Measurements from ENCODE around the gene SLC25A21.

DNA sequence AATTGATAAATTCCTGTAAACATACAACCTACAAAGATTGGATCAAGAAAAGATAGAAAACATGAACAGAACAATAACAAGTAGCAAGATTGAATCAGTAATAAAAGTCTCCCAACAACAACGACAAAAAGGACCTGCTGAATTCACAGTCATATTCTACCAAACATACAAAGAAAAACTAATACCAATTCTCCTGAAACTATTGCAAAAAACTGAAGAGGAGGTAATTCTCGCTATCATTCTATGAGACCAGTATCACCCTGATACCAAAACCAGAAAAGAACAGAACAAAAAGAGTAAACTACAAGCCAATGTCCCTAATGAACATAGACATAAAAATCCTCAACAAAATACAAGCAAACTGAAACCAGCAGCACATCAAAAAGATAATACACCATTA, 14.4 kb downstream of the SLC25A21 start:
- TF ChIP-seq, protein P1, sequence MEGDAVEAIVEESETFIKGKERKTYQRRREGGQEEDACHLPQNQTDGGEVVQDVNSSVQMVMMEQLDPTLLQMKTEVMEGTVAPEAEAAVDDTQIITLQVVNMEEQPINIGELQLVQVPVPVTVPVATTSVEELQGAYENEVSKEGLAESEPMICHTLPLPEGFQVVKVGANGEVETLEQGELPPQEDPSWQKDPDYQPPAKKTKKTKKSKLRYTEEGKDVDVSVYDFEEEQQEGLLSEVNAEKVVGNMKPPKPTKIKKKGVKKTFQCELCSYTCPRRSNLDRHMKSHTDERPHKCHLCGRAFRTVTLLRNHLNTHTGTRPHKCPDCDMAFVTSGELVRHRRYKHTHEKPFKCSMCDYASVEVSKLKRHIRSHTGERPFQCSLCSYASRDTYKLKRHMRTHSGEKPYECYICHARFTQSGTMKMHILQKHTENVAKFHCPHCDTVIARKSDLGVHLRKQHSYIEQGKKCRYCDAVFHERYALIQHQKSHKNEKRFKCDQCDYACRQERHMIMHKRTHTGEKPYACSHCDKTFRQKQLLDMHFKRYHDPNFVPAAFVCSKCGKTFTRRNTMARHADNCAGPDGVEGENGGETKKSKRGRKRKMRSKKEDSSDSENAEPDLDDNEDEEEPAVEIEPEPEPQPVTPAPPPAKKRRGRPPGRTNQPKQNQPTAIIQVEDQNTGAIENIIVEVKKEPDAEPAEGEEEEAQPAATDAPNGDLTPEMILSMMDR (IDR thresholded peaks at IDR 0.05; ENCODE audit: low read length) = no peak
- no peak for TF ChIP-seq EZH2 (optimal IDR thresholded peaks at IDR 0.05; ENCODE audit: low read depth, low read length)

Data from MM.1S (cell line).